AG04450 (cell line): ENCODE measurements around the gene CAMKMT. TPM values are rescaled to one million over a fixed set of nuclear protein-coding genes. Genes with fewer than 3 reads are reported as not detected.

Experiments used
- CTCF ChIA-PET: fragments of 300-600, 350-600 bp; formaldehyde crosslinking; extraction: SDS; loops from one replicate; lab custom pipeline; 2022; ENCODE audit warnings: antibody characterized with exemption, inconsistent platforms; lab: Charles Lee
- POLR2A ChIA-PET: fragments of 350-600 bp; formaldehyde crosslinking; extraction: SDS; loops from one replicate; lab custom pipeline; 2021; ENCODE audit warnings: antibody characterized with exemption, inconsistent platforms; lab: Yijun Ruan, JAX
- DNase-seq: peaks from one replicate; pipeline ENCODE4 v3.0.0-alpha.2; 2011; ENCODE audit warnings: low read depth, low spot score
- H3K27ac ChIP-seq: one replicate; pipeline ENCODE4 v1.5.1; 2012; ENCODE audit warnings: low read depth, low read length, control low read depth
- H3K27me3 ChIP-seq: one replicate; pipeline ENCODE4 v1.6.0; 2012; ENCODE audit warnings: low read length; ENCODE audit not compliant: control insufficient read depth, insufficient read depth
- H3K4me3 ChIP-seq: 2 replicates; pipeline ENCODE4 v1.5.1; 2011; ENCODE audit warnings: mild to moderate bottlenecking, low read depth, low read length, control low read depth
- H3K9me3 ChIP-seq: 2 replicates; pipeline ENCODE4 v1.5.1; 2012; ENCODE audit warnings: low read length; ENCODE audit not compliant: control insufficient read depth, insufficient read depth
- polyA plus RNA-seq: library from polyadenylated mRNA; depleted of rRNA; stranded (reverse); fragments of >200 nt; gene quantifications from 2 replicates; pipeline ENCODE4 v1.2.3, GENCODE V29; 2011
- TF ChIP-seq, protein P1 (sequence below): IDR thresholded peaks from 2 replicates; pipeline ENCODE4 v1.5.1; 2011; ENCODE audit warnings: low read depth, low read length, control low read depth, inconsistent platforms

CAMKMT gene
- polyA plus RNA-seq, 1 experiment = 10.2 TPM

DNA sequence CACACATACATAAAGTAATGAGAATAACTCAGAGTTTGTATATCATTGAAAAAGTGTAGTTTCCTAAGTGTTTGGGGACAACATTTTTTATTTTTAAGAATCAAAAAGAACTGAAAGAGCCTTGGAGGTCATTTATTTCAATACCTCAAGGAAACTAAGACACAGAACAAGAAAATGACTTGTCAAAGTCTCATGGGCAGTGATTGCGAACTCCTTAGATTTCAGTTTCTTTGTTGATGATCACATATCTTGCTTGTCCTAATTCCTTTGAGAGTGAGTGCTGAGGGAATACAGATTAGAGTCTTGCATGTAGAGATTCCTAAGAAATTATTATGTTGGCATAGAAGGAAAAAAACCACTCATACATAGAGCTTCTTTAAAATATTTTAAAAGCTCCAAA is 243.8 kb downstream of the CAMKMT start:
- DNase-seq = no peak
- H3K27me3 ChIP-seq = no peaks in the 10 kb centered on the region
- ChIA-PET POLR2A (no interaction called here), CTCF (interaction anchor here (1.3 kb wide), 1 partner anchor 126 kb away, joined by 5 read pairs; no protein-coding TSS in a partner anchor)
- no peaks in the 10 kb centered on the region for H3K9me3 ChIP-seq
- no peak overlapping the region for H3K4me3 ChIP-seq
- TF ChIP-seq, protein P1, sequence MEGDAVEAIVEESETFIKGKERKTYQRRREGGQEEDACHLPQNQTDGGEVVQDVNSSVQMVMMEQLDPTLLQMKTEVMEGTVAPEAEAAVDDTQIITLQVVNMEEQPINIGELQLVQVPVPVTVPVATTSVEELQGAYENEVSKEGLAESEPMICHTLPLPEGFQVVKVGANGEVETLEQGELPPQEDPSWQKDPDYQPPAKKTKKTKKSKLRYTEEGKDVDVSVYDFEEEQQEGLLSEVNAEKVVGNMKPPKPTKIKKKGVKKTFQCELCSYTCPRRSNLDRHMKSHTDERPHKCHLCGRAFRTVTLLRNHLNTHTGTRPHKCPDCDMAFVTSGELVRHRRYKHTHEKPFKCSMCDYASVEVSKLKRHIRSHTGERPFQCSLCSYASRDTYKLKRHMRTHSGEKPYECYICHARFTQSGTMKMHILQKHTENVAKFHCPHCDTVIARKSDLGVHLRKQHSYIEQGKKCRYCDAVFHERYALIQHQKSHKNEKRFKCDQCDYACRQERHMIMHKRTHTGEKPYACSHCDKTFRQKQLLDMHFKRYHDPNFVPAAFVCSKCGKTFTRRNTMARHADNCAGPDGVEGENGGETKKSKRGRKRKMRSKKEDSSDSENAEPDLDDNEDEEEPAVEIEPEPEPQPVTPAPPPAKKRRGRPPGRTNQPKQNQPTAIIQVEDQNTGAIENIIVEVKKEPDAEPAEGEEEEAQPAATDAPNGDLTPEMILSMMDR = no peak
- no peak overlapping the region for H3K27ac ChIP-seq

DNA sequence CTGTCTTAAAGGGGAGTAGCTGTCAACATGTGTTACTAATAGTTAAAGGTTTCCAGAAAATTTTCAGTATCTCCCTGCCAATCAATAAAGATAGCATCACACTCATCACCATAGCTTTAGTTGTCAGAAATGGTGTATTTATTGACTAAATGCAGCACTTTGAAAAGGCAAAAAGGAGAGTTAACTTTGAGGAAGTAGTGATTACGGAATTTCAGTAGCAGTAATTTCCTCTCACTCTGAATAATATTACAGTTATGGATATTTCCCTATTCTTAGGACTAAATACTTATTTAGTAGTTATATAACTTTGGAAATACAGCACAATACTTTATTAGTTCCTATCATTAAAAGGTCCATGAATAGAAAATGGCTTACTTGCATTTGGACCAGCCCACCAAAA is 250.5 kb downstream of the CAMKMT start:
- TF ChIP-seq, protein P1 = no peak
- POLR2A ChIA-PET = no interaction called here

GRCh38 chr2:44614940-44615339 is 253.2 kb downstream of the CAMKMT start:
- H3K27ac ChIP-seq = no peak overlapping the region
- no peak overlapping the region for H3K4me3 ChIP-seq
- POLR2A ChIA-PET = no interaction called here
- DNase-seq = no peak
- H3K9me3 ChIP-seq = no peaks in the 10 kb centered on the region
- TF ChIP-seq, protein P1 = no peak
- H3K27me3 ChIP-seq = no peaks in the 10 kb centered on the region
- CTCF ChIA-PET = no interaction called here

More for the DNA sequence above, 250.5 kb downstream of the CAMKMT start:
- Histone ChIP-seq H3K9me3 (no peaks in the 10 kb centered on the region), H3K4me3 (no peak overlapping the region), H3K27ac (no peak overlapping the region), H3K27me3 (no peaks in the 10 kb centered on the region)
- CTCF ChIA-PET = no interaction called here
- no peak for DNase-seq

- no peaks in the 10 kb centered on the region for H3K9me3 ChIP-seq
- H3K4me3 ChIP-seq = no peak overlapping the region
- TF ChIP-seq, protein P1 = no peak
- POLR2A ChIA-PET = interaction anchor here (0.6 to 0.7 kb wide), 2 partner anchors 104 to 592 kb away, joined by 3 read pairs; no protein-coding TSS in a partner anchor
- CTCF ChIA-PET = interaction anchor here (1.1 to 1.3 kb wide), 2 partner anchors 136 to 572 kb away, joined by 3 to 6 read pairs; no protein-coding TSS in a partner anchor
- no peak overlapping the region for H3K27ac ChIP-seq
- no peaks in the 10 kb centered on the region for H3K27me3 ChIP-seq
- no peak for DNase-seq
Measured at GRCh38 chr2:44615950-44616518, 254.3 kb downstream of the CAMKMT start.

GRCh38 chr2:44616667-44617155 is 255.0 kb downstream of the CAMKMT start:
- CTCF ChIA-PET = interaction anchor here (1.1 to 1.6 kb wide), 3 partner anchors 56 to 573 kb away, joined by 3 to 6 read pairs (median 3); no protein-coding TSS in a partner anchor
- DNase-seq = no peak
- H3K27me3 ChIP-seq = no peaks in the 10 kb centered on the region
- H3K27ac ChIP-seq = no peak overlapping the region
- TF ChIP-seq, protein P1 = no peak
- no peaks in the 10 kb centered on the region for H3K9me3 ChIP-seq
- POLR2A ChIA-PET = interaction anchor here (0.6 to 0.7 kb wide), 2 partner anchors 103 to 593 kb away, joined by 3 read pairs; no protein-coding TSS in a partner anchor
- H3K4me3 ChIP-seq = no peak overlapping the region
